HL-60 (cell line): ENCODE results near the gene SELENOW.

Source experiments
- DNase-seq, 2 experiments: peaks; one replicate each; pipeline ENCODE4 v3.0.0-alpha.2; 2010 to 2020; ENCODE audit warnings: low read depth in 1 of 2, low spot score in 1 of 2
- H3K27ac ChIP-seq: fragments of 250-450 bp; sonication (Bioruptor Pico); replicated peaks from 2 replicates; pipeline ENCODE4 v1.5.1; 2020; ENCODE audit warnings: mild to moderate bottlenecking, moderate library complexity
- H3K27me3 ChIP-seq: fragments of 250-450 bp; sonication (Bioruptor Pico); 2 replicates; pipeline ENCODE4 v1.5.1; 2021; ENCODE audit warnings: mild to moderate bottlenecking, moderate library complexity; ENCODE audit not compliant: insufficient read depth, poor library complexity, severe bottlenecking
- H3K4me3 ChIP-seq: replicated peaks from 2 replicates; pipeline ENCODE4 v1.5.1; 2011; ENCODE audit warnings: mild to moderate bottlenecking, control low read depth, low read length; ENCODE audit not compliant: insufficient read depth
- GABPA ChIP-seq: IDR thresholded peaks from 2 replicates; pipeline ENCODE4 v1.6.1; 2012; ENCODE audit warnings: low read depth
- POLR2AphosphoS5 ChIP-seq: IDR thresholded peaks from 2 replicates; pipeline ENCODE4 v1.6.1; 2012; ENCODE audit warnings: low read depth
- SPI1 ChIP-seq: IDR thresholded peaks from 2 replicates; pipeline ENCODE4 v1.6.1; 2012; ENCODE audit warnings: low read depth, mild to moderate bottlenecking, borderline replicate concordance
- TF ChIP-seq, protein P1 (sequence below): IDR thresholded peaks from one replicate; pipeline ENCODE4 v1.5.1; 2011; ENCODE audit warnings: low read length, control low read depth, inconsistent platforms; ENCODE audit not compliant: insufficient read depth
- TF ChIP-seq, protein P2 (sequence below): IDR thresholded peaks from 2 replicates; pipeline ENCODE4 v1.6.1; 2012; ENCODE audit warnings: low read depth; ENCODE audit not compliant: insufficient replicate concordance

SELENOW gene

DNA sequence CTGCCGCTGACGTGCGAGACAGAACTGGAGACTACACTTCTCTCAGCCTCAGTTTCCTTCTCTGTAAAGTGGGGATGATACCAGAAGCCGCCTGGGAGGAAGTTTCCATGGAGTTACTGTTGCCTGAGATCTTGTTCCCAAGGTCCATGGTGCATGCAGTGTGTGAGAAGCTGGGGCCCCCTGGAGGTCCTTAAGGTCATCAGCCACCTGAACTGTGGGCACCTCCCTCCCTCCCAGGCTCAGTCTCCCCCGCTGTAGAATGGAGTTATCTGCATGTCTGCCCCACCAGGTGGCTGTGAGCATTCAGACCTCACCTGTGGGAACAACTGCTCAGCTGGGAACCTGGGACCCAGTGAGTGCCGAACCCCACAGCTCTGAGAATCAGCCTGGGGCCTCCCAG is 45.9 kb downstream of the SELENOW start:
- no peak for TF ChIP-seq SPI1
- no peak for TF ChIP-seq POLR2AphosphoS5
- no peak for TF ChIP-seq GABPA
- TF ChIP-seq, protein P1, sequence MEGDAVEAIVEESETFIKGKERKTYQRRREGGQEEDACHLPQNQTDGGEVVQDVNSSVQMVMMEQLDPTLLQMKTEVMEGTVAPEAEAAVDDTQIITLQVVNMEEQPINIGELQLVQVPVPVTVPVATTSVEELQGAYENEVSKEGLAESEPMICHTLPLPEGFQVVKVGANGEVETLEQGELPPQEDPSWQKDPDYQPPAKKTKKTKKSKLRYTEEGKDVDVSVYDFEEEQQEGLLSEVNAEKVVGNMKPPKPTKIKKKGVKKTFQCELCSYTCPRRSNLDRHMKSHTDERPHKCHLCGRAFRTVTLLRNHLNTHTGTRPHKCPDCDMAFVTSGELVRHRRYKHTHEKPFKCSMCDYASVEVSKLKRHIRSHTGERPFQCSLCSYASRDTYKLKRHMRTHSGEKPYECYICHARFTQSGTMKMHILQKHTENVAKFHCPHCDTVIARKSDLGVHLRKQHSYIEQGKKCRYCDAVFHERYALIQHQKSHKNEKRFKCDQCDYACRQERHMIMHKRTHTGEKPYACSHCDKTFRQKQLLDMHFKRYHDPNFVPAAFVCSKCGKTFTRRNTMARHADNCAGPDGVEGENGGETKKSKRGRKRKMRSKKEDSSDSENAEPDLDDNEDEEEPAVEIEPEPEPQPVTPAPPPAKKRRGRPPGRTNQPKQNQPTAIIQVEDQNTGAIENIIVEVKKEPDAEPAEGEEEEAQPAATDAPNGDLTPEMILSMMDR, result no peak
- TF ChIP-seq, protein P2, sequence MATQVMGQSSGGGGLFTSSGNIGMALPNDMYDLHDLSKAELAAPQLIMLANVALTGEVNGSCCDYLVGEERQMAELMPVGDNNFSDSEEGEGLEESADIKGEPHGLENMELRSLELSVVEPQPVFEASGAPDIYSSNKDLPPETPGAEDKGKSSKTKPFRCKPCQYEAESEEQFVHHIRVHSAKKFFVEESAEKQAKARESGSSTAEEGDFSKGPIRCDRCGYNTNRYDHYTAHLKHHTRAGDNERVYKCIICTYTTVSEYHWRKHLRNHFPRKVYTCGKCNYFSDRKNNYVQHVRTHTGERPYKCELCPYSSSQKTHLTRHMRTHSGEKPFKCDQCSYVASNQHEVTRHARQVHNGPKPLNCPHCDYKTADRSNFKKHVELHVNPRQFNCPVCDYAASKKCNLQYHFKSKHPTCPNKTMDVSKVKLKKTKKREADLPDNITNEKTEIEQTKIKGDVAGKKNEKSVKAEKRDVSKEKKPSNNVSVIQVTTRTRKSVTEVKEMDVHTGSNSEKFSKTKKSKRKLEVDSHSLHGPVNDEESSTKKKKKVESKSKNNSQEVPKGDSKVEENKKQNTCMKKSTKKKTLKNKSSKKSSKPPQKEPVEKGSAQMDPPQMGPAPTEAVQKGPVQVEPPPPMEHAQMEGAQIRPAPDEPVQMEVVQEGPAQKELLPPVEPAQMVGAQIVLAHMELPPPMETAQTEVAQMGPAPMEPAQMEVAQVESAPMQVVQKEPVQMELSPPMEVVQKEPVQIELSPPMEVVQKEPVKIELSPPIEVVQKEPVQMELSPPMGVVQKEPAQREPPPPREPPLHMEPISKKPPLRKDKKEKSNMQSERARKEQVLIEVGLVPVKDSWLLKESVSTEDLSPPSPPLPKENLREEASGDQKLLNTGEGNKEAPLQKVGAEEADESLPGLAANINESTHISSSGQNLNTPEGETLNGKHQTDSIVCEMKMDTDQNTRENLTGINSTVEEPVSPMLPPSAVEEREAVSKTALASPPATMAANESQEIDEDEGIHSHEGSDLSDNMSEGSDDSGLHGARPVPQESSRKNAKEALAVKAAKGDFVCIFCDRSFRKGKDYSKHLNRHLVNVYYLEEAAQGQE, result no peak
- Histone ChIP-seq H3K4me3 (no peak overlapping the region), H3K27me3 (peaks cover 8% of the 10 kb centered on the region), H3K27ac (no peak overlapping the region)
- no peak for DNase-seq

GRCh38 chr19:47826800-47827199 is 48.3 kb downstream of the SELENOW start:
- Histone ChIP-seq H3K27me3 (no peaks in the 10 kb centered on the region), H3K4me3 (no peak overlapping the region), H3K27ac (no peak overlapping the region)
- no peak for DNase-seq
- TF ChIP-seq, protein P1, result no peak
- TF ChIP-seq, protein P2, result no peak
- TF ChIP-seq GABPA, result no peak
- TF ChIP-seq SPI1, result no peak
- no peak for TF ChIP-seq POLR2AphosphoS5

DNA sequence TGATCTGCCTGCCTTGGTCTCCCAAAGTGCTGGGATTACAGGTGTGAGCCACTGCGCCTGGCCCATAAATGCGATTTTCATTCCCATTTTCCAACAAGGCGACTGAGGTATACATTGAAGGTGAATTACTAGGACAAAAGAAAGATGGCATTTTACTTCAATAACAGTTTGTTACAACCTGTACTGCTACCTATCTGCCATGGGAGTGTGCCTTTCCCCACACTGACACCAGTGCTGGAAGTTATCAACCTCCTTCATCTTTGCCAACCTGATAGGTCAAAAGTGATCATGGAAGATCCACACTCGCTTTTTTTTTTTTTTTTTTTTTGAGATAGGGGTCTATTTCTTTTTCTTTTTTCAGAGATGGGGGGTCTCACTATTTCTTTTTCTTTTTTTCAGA is 54.2 kb downstream of the SELENOW start:
- Histone ChIP-seq H3K27ac (no peak overlapping the region), H3K27me3 (no peaks in the 10 kb centered on the region), H3K4me3 (no peak overlapping the region)
- no peak for DNase-seq
- TF ChIP-seq, protein P2, result no peak
- no peak for TF ChIP-seq GABPA
- no peak for TF ChIP-seq SPI1
- TF ChIP-seq, protein P1, result no peak
- no peak for TF ChIP-seq POLR2AphosphoS5
